Measurements from ENCODE around the gene HAUS5. TPM values are rescaled to one million over a fixed set of nuclear protein-coding genes. Genes with fewer than 3 reads are reported as not detected.

HAUS5 gene
- total and polyA plus RNA-seq, 2 of the 8 experiments (the other 6 are each of a cell fraction or from before 2014, with no cell fraction given) = 13.8 to 25.7 TPM

- TF ChIP-seq, protein P1, sequence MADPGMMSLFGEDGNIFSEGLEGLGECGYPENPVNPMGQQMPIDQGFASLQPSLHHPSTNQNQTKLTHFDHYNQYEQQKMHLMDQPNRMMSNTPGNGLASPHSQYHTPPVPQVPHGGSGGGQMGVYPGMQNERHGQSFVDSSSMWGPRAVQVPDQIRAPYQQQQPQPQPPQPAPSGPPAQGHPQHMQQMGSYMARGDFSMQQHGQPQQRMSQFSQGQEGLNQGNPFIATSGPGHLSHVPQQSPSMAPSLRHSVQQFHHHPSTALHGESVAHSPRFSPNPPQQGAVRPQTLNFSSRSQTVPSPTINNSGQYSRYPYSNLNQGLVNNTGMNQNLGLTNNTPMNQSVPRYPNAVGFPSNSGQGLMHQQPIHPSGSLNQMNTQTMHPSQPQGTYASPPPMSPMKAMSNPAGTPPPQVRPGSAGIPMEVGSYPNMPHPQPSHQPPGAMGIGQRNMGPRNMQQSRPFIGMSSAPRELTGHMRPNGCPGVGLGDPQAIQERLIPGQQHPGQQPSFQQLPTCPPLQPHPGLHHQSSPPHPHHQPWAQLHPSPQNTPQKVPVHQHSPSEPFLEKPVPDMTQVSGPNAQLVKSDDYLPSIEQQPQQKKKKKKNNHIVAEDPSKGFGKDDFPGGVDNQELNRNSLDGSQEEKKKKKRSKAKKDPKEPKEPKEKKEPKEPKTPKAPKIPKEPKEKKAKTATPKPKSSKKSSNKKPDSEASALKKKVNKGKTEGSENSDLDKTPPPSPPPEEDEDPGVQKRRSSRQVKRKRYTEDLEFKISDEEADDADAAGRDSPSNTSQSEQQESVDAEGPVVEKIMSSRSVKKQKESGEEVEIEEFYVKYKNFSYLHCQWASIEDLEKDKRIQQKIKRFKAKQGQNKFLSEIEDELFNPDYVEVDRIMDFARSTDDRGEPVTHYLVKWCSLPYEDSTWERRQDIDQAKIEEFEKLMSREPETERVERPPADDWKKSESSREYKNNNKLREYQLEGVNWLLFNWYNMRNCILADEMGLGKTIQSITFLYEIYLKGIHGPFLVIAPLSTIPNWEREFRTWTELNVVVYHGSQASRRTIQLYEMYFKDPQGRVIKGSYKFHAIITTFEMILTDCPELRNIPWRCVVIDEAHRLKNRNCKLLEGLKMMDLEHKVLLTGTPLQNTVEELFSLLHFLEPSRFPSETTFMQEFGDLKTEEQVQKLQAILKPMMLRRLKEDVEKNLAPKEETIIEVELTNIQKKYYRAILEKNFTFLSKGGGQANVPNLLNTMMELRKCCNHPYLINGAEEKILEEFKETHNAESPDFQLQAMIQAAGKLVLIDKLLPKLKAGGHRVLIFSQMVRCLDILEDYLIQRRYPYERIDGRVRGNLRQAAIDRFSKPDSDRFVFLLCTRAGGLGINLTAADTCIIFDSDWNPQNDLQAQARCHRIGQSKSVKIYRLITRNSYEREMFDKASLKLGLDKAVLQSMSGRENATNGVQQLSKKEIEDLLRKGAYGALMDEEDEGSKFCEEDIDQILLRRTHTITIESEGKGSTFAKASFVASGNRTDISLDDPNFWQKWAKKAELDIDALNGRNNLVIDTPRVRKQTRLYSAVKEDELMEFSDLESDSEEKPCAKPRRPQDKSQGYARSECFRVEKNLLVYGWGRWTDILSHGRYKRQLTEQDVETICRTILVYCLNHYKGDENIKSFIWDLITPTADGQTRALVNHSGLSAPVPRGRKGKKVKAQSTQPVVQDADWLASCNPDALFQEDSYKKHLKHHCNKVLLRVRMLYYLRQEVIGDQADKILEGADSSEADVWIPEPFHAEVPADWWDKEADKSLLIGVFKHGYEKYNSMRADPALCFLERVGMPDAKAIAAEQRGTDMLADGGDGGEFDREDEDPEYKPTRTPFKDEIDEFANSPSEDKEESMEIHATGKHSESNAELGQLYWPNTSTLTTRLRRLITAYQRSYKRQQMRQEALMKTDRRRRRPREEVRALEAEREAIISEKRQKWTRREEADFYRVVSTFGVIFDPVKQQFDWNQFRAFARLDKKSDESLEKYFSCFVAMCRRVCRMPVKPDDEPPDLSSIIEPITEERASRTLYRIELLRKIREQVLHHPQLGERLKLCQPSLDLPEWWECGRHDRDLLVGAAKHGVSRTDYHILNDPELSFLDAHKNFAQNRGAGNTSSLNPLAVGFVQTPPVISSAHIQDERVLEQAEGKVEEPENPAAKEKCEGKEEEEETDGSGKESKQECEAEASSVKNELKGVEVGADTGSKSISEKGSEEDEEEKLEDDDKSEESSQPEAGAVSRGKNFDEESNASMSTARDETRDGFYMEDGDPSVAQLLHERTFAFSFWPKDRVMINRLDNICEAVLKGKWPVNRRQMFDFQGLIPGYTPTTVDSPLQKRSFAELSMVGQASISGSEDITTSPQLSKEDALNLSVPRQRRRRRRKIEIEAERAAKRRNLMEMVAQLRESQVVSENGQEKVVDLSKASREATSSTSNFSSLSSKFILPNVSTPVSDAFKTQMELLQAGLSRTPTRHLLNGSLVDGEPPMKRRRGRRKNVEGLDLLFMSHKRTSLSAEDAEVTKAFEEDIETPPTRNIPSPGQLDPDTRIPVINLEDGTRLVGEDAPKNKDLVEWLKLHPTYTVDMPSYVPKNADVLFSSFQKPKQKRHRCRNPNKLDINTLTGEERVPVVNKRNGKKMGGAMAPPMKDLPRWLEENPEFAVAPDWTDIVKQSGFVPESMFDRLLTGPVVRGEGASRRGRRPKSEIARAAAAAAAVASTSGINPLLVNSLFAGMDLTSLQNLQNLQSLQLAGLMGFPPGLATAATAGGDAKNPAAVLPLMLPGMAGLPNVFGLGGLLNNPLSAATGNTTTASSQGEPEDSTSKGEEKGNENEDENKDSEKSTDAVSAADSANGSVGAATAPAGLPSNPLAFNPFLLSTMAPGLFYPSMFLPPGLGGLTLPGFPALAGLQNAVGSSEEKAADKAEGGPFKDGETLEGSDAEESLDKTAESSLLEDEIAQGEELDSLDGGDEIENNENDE (IDR thresholded peaks at IDR 0.05; ENCODE audit: insufficient replicate concordance, low read length) = no peak
Measured at GRCh38 chr19:35670686-35671085, 58.2 kb downstream of the HAUS5 start (continued).
